Transverse colon (tissue), 4 donors: ENCODE results near the gene KLK6. TPM values are rescaled to one million over a fixed set of nuclear protein-coding genes. Genes with fewer than 3 reads are reported as not detected.

Experiments used
- DNase-seq: peaks from one replicate; pipeline ENCODE4 v3.0.0-alpha.2; 2019
- H3K27ac ChIP-seq, 4 donors: fragments of 200-600 bp; sonication (generic); 2 replicates each; pipeline ENCODE4 v1.5.1; 2016 to 2018; ENCODE audit warnings: inconsistent platforms in 4 of 4
- H3K27me3 ChIP-seq: fragments of 200-600 bp; sonication (generic); 2 replicates; pipeline ENCODE4 v1.5.1; 2017; ENCODE audit warnings: inconsistent platforms
- H3K36me3 ChIP-seq, 4 donors: fragments of 200-600 bp; sonication (generic); 2 replicates each; pipeline ENCODE4 v1.5.1; 2017 to 2019; ENCODE audit warnings: inconsistent platforms in 4 of 4
- H3K4me1 ChIP-seq, 4 donors: fragments of 200-600 bp; sonication (generic); 2 replicates each; pipeline ENCODE4 v1.5.1; 2017 to 2020; ENCODE audit warnings: inconsistent platforms in 4 of 4
- H3K4me3 ChIP-seq, 4 donors: fragments of 200-600 bp; sonication (generic); 1 replicate in 1 of 4; 2 replicates in 3 of 4; pipeline versions ENCODE4 v1.5.1 to v1.6.1; 2017 to 2019; ENCODE audit warnings: inconsistent platforms in 4 of 4
- H3K9me3 ChIP-seq, 2 donors: fragments of 200-600 bp; sonication (generic); 2 replicates each; pipeline ENCODE4 v1.5.1; 2017 to 2019; ENCODE audit warnings: inconsistent platforms in 2 of 2
- CTCF ChIP-seq, 5 experiments: fragments of 200-600 bp in 3 of 5; fragments of 450-650 bp in 2 of 5; sonication (generic) in 3 of 5; IDR thresholded peaks; 1 replicate in 2 of 5; 2 replicates in 3 of 5; pipeline ENCODE4 v1.5.1; 2016 to 2017; ENCODE audit warnings: antibody characterized with exemption in 5 of 5, inconsistent platforms in 3 of 5, mild to moderate bottlenecking in 2 of 5, moderate library complexity in 1 of 5
- EP300 ChIP-seq: sonication (generic); formaldehyde crosslinking; IDR thresholded peaks from one replicate; pipeline ENCODE4 v1.6.1; 2017; ENCODE audit warnings: antibody characterized with exemption, low read depth
- POLR2A ChIP-seq: fragments of 450-650 bp; IDR thresholded peaks from one replicate; pipeline ENCODE4 v1.6.1; 2016; ENCODE audit warnings: antibody characterized with exemption, mild to moderate bottlenecking, moderate library complexity
- POLR2AphosphoS5 ChIP-seq, 3 donors: sonication (generic); formaldehyde crosslinking; IDR thresholded peaks; one replicate each; pipeline ENCODE4 v1.6.1; 2016; ENCODE audit warnings: antibody characterized with exemption in 3 of 3
- WGBS, 2 donors: methylation state at CpG; one replicate each; pipeline ENCODE4 v1.1.5; 2018; ENCODE audit warnings: low coverage in 1 of 2; 5-methylcytosine and 5-hydroxymethylcytosine counted together
- in situ Hi-C, 4 donors: fragments of 200-750 bp; cut with MboI; loops; one replicate each; pipeline versions ENCODE4 v1.15.0 to v1.15.1; 2017; ENCODE audit warnings: low sequenced_read_pairs in 3 of 4, low pct_ligation_motif_present in 1 of 4, low pct_unique_long_range_greater_than_20kb in 1 of 4
- intact Hi-C: fragments of 100-400 bp; cut with DNase I; formaldehyde crosslinking; loops from one replicate; pipeline ENCODE4 v1.15.1; 2023; ENCODE audit warnings: low total_unique reads
- total RNA-seq, 4 donors: library from RNA; depleted of rRNA; stranded (reverse); fragments of >200 nt; gene quantifications; one replicate each; pipeline ENCODE4 v1.1.0, GENCODE V29; 2016

The KLK6 gene
- total RNA-seq, 4 donors from 2014 or later = not detected

GRCh38 chr19:50959731-50960500 is 9.5 kb downstream of the KLK6 start:
- Histone ChIP-seq H3K9me3 (no peaks in the 10 kb centered on the region), H3K36me3 (no peaks in the 10 kb centered on the region), H3K27ac (no peak overlapping the region), H3K4me1 (no peaks in the 10 kb centered on the region), H3K27me3 (peaks cover 11% of the 10 kb centered on the region), H3K4me3 (no peak overlapping the region)
- no peak for DNase-seq
- WGBS, 2 donors = 57% methylated on average over 9 of the region's 9 CpGs; no CpG with 5 or more reads in 1 of the 2 donors
- intact Hi-C loops (loop anchor here (5.0 kb wide), 1 partner anchor 1472 kb away; no protein-coding TSS in a partner anchor), in situ Hi-C loops (no loop called here)
- TF ChIP-seq POLR2AphosphoS5 (IDR thresholded peaks at IDR 0.05) (no peak), POLR2A (no peak), EP300 (no peak), CTCF (IDR thresholded peaks at IDR 0.05) (no peak)

- DNase-seq = no peak
- in situ Hi-C loops (no loop called here), intact Hi-C loops (loop anchor here (5.0 kb wide), 1 partner anchor 1475 kb away; no protein-coding TSS in a partner anchor)
- WGBS, 2 donors = 62 to 65% methylated on average over 8 of the region's 8 CpGs
- H3K36me3 ChIP-seq = no peaks in the 10 kb centered on the region
- H3K4me3 ChIP-seq = no peak overlapping the region
- H3K27ac ChIP-seq = no peak overlapping the region
- peaks cover 11% of the 10 kb centered on the region for H3K27me3 ChIP-seq
- no peaks in the 10 kb centered on the region for H3K4me1 ChIP-seq
- no peaks in the 10 kb centered on the region for H3K9me3 ChIP-seq
- TF ChIP-seq POLR2A = no peak
- TF ChIP-seq POLR2AphosphoS5 (IDR thresholded peaks at IDR 0.05) = no peak
- TF ChIP-seq CTCF (IDR thresholded peaks at IDR 0.05) = no peak
- TF ChIP-seq EP300 = no peak
Observed at GRCh38 chr19:50957587-50957986, 11.8 kb downstream of the KLK6 start.

GRCh38 chr19:50952910-50953309 is 16.5 kb downstream of the KLK6 start, which contains the start of gene KLK5:
TSS of gene KLK5 (minus strand) at chr19:50953038. CDS start at chr19:50952657, 381 bp downstream.
- Histone ChIP-seq H3K4me3 (no peak within 1 kb of the TSS), H3K27me3 (peaks cover 10% of the 10 kb centered on the region), H3K27ac (no peak within 1 kb of the TSS), H3K36me3 (no peaks in the 10 kb centered on the region), H3K4me1 (no peaks in the 10 kb centered on the region), H3K9me3 (no peaks in the 10 kb centered on the region)
- in situ Hi-C loops (no loop called here), intact Hi-C loops (no loop called here)
- TF ChIP-seq EP300 = no peak
- TF ChIP-seq CTCF (IDR thresholded peaks at IDR 0.05) = no peak
- no peak for TF ChIP-seq POLR2AphosphoS5 (IDR thresholded peaks at IDR 0.05)
- TF ChIP-seq POLR2A = no peak
- DNase-seq = no peak
- 31% methylated on average over 7 of the region's 7 CpGs; no CpG with 5 or more reads in 1 of the 2 donors for WGBS, 2 donors

- Histone ChIP-seq H3K4me1 (no peaks in the 10 kb centered on the region), H3K9me3 (no peaks in the 10 kb centered on the region), H3K27me3 (peaks cover 6% of the 10 kb centered on the region), H3K36me3 (no peaks in the 10 kb centered on the region), H3K27ac (no peak overlapping the region), H3K4me3 (no peak overlapping the region)
- in situ Hi-C loops (no loop called here), intact Hi-C loops (no loop called here)
- TF ChIP-seq POLR2A (no peak), CTCF (IDR thresholded peaks at IDR 0.05) (no peak), EP300 (no peak), POLR2AphosphoS5 (IDR thresholded peaks at IDR 0.05) (no peak)
- no peak for DNase-seq
- WGBS, 2 donors = 61 to 84% methylated on average over 4 to 19 of the region's 19 CpGs
Observed at GRCh38 chr19:50949861-50950260, 19.5 kb downstream of the KLK6 start.
